ENCODE results near the gene DHRS3.
"Not testable (repeated sequence)": the region's sequence is repeated elsewhere in the genome, so short reads cannot be mapped to it uniquely, and the experiment has no call there.

Gene DHRS3

DNA sequence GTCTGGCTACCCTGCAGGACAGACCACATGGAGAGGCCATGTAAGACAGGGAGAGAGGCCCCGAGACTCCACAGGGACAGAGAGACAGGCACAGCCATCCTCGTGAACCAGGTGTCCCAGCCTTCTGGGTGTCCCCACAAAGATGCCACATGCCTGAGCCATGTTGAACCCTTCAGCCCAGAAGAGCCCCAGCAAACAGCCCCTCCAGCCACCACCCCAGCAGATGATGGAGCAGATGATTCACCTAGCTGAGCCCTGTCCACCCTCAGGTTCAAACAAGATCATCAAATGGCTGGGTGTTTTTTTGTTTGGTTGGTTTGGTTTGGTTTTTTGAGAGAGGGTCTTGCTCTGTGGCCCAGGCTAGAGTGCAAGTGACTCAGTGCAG lies 78.7 kb downstream of the DHRS3 start:
- no peak for DNase-seq (ENCODE audit: low spot score)

DNA sequence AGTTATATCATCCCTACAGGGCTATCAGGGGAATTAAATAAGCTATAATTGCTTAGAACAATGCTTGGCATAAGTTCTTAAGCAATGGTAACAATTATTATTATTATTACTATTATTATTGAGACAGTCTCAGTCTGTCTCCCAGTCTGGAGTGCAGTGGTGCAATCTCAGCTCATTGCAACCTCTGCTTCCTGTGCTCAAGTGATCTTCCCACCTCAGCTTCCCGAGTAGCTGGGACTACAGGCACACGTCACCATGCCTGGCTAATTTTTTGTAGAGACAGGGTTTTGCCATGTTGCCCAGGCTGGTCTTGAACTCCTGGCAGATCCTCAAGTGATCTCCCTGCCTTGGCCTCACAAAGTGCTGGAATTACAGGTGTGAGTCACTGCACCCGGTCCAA lies 79.5 kb downstream of the DHRS3 start:
- DNase-seq (ENCODE audit: low spot score): not testable (repeated sequence)

DNA sequence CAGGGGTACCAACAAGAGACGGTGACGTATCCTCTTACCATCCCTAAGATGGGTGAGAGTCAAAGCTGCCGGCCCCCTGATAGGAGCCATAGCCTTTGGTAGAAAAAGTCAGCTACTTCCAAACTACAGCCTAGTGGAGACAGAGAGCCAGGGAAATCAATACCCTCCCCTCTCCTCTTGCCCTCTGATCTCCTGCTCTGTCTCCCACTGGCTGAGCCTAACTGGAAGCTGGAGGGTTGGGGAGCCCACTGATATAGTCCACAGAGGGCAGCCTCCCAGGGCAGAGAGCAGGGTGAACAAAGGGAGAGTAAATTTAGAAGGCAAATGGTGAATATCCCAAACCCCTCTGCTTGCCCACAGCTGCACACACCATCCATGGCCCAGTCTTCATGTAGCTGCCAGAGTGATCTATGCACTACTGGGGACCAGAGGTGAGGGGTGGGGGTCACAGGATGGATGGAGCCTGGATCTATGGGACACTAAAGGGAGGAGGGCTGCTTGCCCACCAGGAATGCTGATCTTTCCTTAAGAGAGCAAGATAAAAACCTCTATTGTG lies 80.0 kb downstream of the DHRS3 start:
- no peak for DNase-seq (ENCODE audit: low spot score)

- DNase-seq (ENCODE audit: low spot score): no peak
Measured at GRCh38 chr1:12537294-12537693, 80.7 kb downstream of the DHRS3 start.

GRCh38 chr1:12536023-12536639 lies 81.9 kb downstream of the DHRS3 start:
- DNase-seq (ENCODE audit: low spot score): no peak

DNA sequence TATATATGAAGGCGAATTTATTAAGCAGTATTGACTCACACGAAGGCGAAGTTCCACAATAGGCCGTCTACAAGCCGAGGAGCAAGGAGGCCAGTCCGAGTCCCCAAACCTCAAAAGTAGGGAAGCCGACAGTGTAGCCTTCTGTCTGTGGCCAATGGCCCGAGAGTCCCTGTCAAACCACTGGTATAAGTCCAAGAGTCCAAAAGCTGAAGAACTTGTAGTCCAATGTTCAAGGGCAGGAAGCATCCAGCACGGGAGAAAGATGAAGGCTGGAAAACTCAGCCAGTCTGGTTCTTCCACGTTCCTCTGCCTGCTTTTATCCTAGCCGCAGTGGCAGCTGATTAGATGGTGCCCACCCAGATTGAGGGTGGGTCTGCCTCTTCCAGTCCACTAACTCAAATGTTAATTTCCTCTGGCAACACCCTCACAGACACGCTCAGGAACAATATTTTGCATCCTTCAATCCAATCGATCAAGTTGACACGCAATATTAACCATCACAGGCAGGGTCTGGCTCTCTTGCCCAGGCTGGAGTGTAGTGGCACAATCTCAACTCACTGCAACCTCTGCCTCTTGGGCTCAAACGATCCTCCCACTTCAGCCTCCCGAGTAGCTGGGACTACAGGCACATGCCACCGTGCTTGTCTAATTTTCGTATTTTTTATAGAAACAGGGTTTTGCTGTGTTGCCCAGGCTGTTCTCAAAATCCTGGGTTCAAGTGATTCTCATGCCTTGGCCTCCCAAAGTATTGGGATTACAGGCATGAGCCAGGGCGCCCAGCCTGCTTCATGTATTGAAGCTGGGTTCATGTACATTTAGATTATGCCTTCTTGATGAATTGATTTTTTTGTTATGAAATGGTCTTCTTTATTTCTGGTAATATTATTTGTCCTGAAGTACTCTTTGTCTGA lies 85.3 kb downstream of the DHRS3 start:
- DNase-seq (ENCODE audit: low spot score): no peak

DNA sequence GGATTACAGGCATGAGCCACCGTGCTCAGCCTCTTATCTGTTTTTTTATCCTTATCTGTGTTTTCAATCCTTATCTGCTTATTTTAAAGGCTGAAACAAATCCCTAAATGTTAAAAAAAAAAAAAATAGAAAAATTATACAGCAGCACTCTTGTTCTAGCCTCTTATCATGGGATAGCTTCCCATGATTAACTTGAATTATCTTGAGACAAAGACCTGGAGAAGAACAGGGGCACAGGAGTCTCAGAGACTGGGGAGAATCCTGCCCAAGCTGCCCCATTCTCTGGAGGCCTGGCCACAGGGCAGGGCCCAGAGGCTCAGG lies 86.9 kb downstream of the DHRS3 start:
- DNase-seq (ENCODE audit: low spot score): no peak

GRCh38 chr1:12530462-12531178 lies 87.4 kb downstream of the DHRS3 start:
- DNase-seq (ENCODE audit: low spot score): no peak

GRCh38 chr1:12529640-12530174 lies 88.3 kb downstream of the DHRS3 start:
- no peak for DNase-seq (ENCODE audit: low spot score)

DNA sequence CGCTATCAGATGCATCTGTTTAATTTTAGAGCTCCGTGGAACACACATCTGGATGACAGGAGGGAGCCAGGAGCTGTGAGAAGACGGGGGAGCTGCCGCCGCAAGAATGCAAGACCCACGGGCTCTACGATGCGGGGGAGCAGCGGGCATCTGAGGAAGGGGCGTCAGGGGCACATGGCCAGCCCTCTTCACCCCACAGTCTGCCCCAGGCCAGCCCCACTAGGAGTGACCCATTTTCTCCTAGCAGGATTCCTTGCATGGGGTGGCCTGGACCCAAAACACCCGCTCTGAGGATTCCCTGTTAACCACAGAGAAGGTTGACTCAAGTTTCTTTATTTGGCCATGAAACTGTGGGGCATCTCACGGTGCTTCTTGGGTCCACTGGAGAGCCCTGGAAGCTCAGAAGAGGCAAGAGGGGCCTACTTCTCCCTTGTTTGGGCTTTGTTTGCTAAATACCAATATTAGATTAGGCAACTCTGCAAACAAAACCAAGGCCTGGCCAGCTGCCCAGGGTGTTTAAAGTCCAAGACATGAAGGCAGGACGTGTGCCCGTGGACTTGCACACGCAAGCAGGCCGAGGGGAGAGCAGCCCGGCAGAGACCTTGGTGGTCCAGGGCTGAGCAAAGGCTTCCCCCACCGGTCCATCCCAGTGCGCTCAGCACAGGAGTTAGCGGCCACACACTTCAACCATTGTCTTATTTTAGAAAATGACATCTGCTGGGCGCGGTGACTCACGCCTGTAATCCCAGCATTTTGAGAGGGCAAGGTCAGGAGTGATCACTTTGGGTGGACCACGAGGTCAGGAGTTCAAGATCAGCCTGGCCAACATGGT lies 89.8 kb downstream of the DHRS3 start:
- DNase-seq (ENCODE audit: low spot score): peak; percentile 73

GRCh38 chr1:12527564-12527963 lies 90.4 kb downstream of the DHRS3 start:
- no peak for DNase-seq (ENCODE audit: low spot score)

- peak; percentile 52 for DNase-seq (ENCODE audit: low spot score)
Measured at GRCh38 chr1:12525311-12526181, 92.5 kb downstream of the DHRS3 start.

DNA sequence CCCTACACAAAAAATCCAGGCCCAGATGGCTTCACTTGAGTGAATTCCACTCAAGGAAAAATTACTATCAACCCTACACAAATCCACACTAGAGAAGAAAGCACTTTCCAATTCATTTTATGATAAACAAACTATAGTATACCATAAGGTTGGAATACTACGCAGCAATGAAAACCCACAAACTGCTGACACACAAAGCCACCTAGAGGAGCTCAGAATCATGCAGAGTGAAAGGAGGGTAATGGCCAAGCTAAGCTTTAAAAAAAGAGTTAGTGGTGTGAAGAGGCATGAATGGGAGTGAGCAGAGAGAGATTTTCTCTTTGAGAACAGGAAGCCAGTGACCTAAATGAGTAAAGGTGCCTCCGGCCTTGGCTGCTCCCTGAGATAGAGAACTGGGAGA lies 93.7 kb downstream of the DHRS3 start:
- DNase-seq (ENCODE audit: low spot score): no peak

GRCh38 chr1:12522780-12523179 lies 95.2 kb downstream of the DHRS3 start:
- DNase-seq (ENCODE audit: low spot score): not testable (repeated sequence)

- peak; percentile 36 for DNase-seq (ENCODE audit: low spot score)
Measured at GRCh38 chr1:12521096-12521495, 96.9 kb downstream of the DHRS3 start.

DNA sequence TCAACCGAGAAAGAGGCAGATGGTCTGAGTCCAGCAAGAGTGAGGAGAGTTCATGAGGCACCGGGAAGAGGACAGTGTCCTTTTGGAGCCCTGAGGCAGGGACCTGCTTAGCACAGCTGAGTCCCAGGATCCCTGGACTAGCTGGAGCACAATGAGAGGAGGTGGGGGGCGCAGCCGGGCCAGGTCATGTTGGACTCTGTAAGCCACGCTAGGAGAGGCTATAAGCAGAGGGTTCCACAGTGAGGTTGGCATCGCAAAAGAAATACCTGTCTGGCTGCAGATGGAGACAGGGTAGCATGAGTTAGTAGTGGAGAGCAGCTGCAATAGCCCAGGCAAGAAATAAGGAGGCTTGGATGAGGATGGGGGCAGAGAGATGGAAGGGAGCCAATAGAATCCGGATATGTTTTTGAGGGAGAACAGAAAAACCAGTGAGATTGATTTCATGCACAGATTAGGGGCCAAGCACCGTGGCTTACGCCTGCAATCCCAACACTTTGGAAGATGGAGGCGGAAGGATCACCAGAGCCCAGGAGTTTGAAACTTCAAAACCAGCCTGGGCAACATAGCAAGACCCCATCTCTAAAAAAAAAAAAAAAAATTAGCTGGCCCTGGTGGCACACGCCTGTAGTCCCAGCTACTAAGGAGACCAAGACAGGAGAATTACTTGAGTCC lies 98.2 kb downstream of the DHRS3 start:
- no peak for DNase-seq (ENCODE audit: low spot score)

GRCh38 chr1:12518931-12519692 lies 98.9 kb downstream of the DHRS3 start:
- DNase-seq (ENCODE audit: low spot score): peak; percentile 80
